Lower leg skin (tissue), 4 donors: ENCODE measurements around the gene TAX1BP1. TPM values are rescaled to one million over a fixed set of nuclear protein-coding genes. Genes with fewer than 3 reads are reported as not detected.
"Not testable (repeated sequence)": the region's sequence is repeated elsewhere in the genome, so short reads cannot be mapped to it uniquely, and the experiment has no call there.

Source experiments
- DNase-seq, 2 donors: peaks; one replicate each; pipeline ENCODE4 v3.0.0-alpha.2; 2019; ENCODE audit warnings: low spot score in 2 of 2
- H3K4me3 ChIP-seq: fragments of 200-600 bp; sonication (generic); 2 replicates; pipeline ENCODE4 v1.5.1; 2017; ENCODE audit warnings: mild to moderate bottlenecking, low read depth; ENCODE audit not compliant: poor library complexity, severe bottlenecking
- CTCF ChIP-seq, 3 donors: fragments of 450-650 bp; IDR thresholded peaks; one replicate each; pipeline ENCODE4 v1.5.1; 2016; ENCODE audit warnings: antibody characterized with exemption in 3 of 3, mild to moderate bottlenecking in 3 of 3, moderate library complexity in 2 of 3
- POLR2A ChIP-seq, 2 donors: fragments of 450-650 bp; IDR thresholded peaks; one replicate each; pipeline ENCODE4 v1.6.1; 2016 to 2017; ENCODE audit warnings: antibody characterized with exemption in 2 of 2, mild to moderate bottlenecking in 1 of 2, moderate library complexity in 1 of 2
- WGBS, 2 donors: methylation state at CpG; one replicate each; pipeline ENCODE4 v1.1.5; 2018; 5-methylcytosine and 5-hydroxymethylcytosine counted together
- intact Hi-C: fragments of 100-400 bp; cut with DNase I; formaldehyde crosslinking; loops from one replicate; pipeline ENCODE4 v1.15.0; 2023; ENCODE audit warnings: low total_unique reads
- total RNA-seq, 4 donors: library from RNA; depleted of rRNA; stranded (reverse); fragments of >200 nt; gene quantifications; one replicate each; pipeline ENCODE4 v1.1.0, GENCODE V29; 2016

TAX1BP1 gene
- total RNA-seq, 4 donors from 2014 or later, result 81.4 to 98.8 (median 85.8) TPM

- intact Hi-C loops, result no loop called here
- peak; percentile 89 to 97 for DNase-seq
- peak overlapping the region; percentile 99 for H3K4me3 ChIP-seq
- TF ChIP-seq POLR2A (IDR thresholded peaks at IDR 0.05) (no peak), CTCF (IDR thresholded peaks at IDR 0.05) (no peak)
- 0 to 1% methylated on average over 35 to 43 of the region's 49 CpGs for WGBS, 2 donors
Observed at GRCh38 chr7:27740449-27741086, 606 bp downstream of the TAX1BP1 start.

GRCh38 chr7:27742091-27742710 lies 2.2 kb downstream of the TAX1BP1 start:
- intact Hi-C loops, H3K4me3 ChIP-seq: not testable (repeated sequence)
- peak in 1 of 2 donors; percentile 32 for DNase-seq
- WGBS, 2 donors, result 58 to 73% methylated on average over 10 to 11 of the region's 11 CpGs

GRCh38 chr7:27745064-27745583 lies 5.2 kb downstream of the TAX1BP1 start:
- TF ChIP-seq CTCF (IDR thresholded peaks at IDR 0.05) (peak in 1 of 3 donors; percentile 26), POLR2A (IDR thresholded peaks at IDR 0.05) (no peak)
- DNase-seq, result no peak
- no peak overlapping the region for H3K4me3 ChIP-seq
- 14 to 17% methylated on average over 2 of the region's 2 CpGs for WGBS, 2 donors
- intact Hi-C loops, result no loop called here

- DNase-seq, result no peak
- TF ChIP-seq CTCF (IDR thresholded peaks at IDR 0.05), result no peak
- no peak for TF ChIP-seq POLR2A (IDR thresholded peaks at IDR 0.05)
- intact Hi-C loops, result no loop called here
Observed at GRCh38 chr7:27746486-27746885, 6.5 kb downstream of the TAX1BP1 start.

GRCh38 chr7:27746978-27747377 lies 7.0 kb downstream of the TAX1BP1 start:
- WGBS, 2 donors, result 82 to 87% methylated on average over 1 of the region's 1 CpG
- no peak overlapping the region for H3K4me3 ChIP-seq

More at GRCh38 chr7:27746486-27746885, 6.5 kb downstream of the TAX1BP1 start:
- H3K4me3 ChIP-seq, result no peak overlapping the region

More at GRCh38 chr7:27746978-27747377, 7.0 kb downstream of the TAX1BP1 start:
- intact Hi-C loops, result no loop called here
- no peak for DNase-seq
- TF ChIP-seq CTCF (IDR thresholded peaks at IDR 0.05) (no peak), POLR2A (IDR thresholded peaks at IDR 0.05) (no peak)
